VCaP (cell line): ENCODE results near the gene SATL1.
"Not testable (repeated sequence)": the region's sequence is repeated elsewhere in the genome, so short reads cannot be mapped to it uniquely, and the experiment has no call there.

Experiments used
- H3K27ac ChIP-seq: fragments of 450-650 bp; 2 replicates; pipeline ENCODE4 v1.5.1; 2017
- CTCF ChIP-seq: fragments of 450-650 bp; conservative IDR thresholded peaks from 2 replicates; pipeline ENCODE4 v1.5.1; 2017; ENCODE audit warnings: mild to moderate bottlenecking, moderate library complexity

SATL1 gene

DNA sequence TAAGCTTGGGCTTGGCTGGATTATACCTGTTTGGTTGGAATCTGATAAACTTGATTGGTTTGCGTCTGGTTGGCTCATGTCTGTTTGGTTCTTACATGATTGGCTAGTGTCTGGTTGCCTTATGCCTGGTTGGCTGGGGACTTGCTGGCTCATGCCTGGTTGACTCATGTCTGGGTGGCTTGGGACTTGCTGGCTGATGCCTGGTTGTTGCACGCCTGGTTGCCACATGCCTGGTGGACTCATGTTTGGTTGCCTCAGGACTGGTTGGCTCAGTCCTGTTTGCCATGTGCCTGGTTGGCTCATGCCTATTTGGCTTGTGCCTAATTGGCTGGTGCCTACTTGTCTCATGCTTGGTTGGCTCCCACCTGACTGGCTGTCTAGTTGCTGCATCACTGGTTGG, 135.4 kb downstream of the SATL1 start:
- TF ChIP-seq CTCF, result no peak
- H3K27ac ChIP-seq, result no peak overlapping the region

DNA sequence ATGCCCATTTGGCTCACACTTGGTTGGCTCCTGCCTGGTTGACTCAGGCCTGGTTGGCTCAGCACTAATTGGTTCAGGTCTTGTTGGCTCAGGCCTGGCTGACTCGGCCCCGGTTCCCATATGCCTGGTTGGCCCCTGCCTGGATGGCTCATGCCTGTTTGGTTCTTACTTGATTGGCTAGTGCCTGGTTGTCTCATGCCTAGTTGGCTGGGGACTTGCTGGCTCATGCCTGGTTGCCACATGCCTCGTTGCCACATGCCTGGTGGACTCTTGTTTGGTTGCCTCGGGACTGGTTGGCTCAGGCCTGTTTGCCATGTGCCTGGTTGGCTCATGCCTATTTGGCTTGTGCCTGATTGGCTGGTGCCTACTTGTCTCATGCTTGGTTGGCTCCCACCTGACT, 136.2 kb downstream of the SATL1 start:
- no peak overlapping the region for H3K27ac ChIP-seq
- no peak for TF ChIP-seq CTCF

DNA sequence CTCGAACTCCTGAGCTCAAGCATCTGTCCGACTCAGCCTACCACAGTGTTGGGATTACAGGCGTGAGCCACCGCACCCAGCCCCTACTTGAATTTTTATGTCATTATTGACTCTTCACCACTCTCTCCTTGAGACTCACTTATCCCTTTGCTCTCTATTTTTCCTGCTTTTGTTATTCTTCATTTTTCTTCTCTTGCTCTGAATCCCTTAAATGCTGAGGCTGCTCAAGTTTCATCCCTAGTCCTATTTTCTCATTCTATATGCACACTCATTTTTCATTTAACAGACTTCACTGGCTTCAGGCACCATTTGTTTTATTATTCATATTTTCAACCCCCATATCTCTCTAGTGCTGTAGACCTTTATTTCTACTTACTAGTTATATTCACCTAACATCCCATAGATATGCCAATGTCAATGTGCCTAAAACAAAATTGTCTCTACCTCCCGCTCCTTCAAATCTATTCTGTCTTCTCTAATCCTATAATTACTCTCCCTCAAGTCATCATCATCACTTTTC, 154.2 kb downstream of the SATL1 start:
- H3K27ac ChIP-seq, result no peak overlapping the region
- TF ChIP-seq CTCF, result no peak

- H3K27ac ChIP-seq, result no peak overlapping the region
- peak; percentile 84 for TF ChIP-seq CTCF
Measured at GRCh38 chrX:85084770-85085393, 158.7 kb downstream of the SATL1 start.

- not testable (repeated sequence) for H3K27ac ChIP-seq
Measured at GRCh38 chrX:85077247-85077646, 166.3 kb downstream of the SATL1 start.

GRCh38 chrX:85065512-85066198, 177.9 kb downstream of the SATL1 start:
- H3K27ac ChIP-seq, result no peak overlapping the region
- no peak for TF ChIP-seq CTCF

GRCh38 chrX:85052636-85053343, 190.8 kb downstream of the SATL1 start:
- peak; percentile 55 for TF ChIP-seq CTCF
- no peak overlapping the region for H3K27ac ChIP-seq
